Measurements from ENCODE around the gene RPTN.

The RPTN gene

GRCh38 chr1:152112101-152112884, 46.7 kb downstream of the RPTN start:
- Mint-ChIP-seq H3K27ac (no peak overlapping the region), H3K4me3 (no peak overlapping the region), H3K9me3 (peaks cover 7% of the 10 kb centered on the region), H3K27me3 (peaks cover 34% of the 10 kb centered on the region), H3K4me1 (peaks cover 5% of the 10 kb centered on the region), H3K36me3 (peaks cover 3% of the 10 kb centered on the region)
- CTCF ChIA-PET = interaction anchor here (1.0 to 6.4 kb wide), 5 partner anchors 55 to 77 kb away, joined by 3 to 46 read pairs (median 3); no protein-coding TSS in a partner anchor
- peak; percentile 32 for DNase-seq

GRCh38 chr1:152111515-152111968, 47.5 kb downstream of the RPTN start:
- peak; percentile 49 for DNase-seq
- H3K9me3 Mint-ChIP-seq = peaks cover 7% of the 10 kb centered on the region
- peaks cover 26% of the 10 kb centered on the region for H3K27me3 Mint-ChIP-seq
- H3K4me3 Mint-ChIP-seq = no peak overlapping the region
- peaks cover 3% of the 10 kb centered on the region for H3K36me3 Mint-ChIP-seq
- H3K27ac Mint-ChIP-seq = no peak overlapping the region
- peaks cover 5% of the 10 kb centered on the region for H3K4me1 Mint-ChIP-seq
- CTCF ChIA-PET = interaction anchor here (1.0 to 6.4 kb wide), 6 partner anchors 56 to 77 kb away, joined by 3 to 46 read pairs (median 6); no protein-coding TSS in a partner anchor

DNA sequence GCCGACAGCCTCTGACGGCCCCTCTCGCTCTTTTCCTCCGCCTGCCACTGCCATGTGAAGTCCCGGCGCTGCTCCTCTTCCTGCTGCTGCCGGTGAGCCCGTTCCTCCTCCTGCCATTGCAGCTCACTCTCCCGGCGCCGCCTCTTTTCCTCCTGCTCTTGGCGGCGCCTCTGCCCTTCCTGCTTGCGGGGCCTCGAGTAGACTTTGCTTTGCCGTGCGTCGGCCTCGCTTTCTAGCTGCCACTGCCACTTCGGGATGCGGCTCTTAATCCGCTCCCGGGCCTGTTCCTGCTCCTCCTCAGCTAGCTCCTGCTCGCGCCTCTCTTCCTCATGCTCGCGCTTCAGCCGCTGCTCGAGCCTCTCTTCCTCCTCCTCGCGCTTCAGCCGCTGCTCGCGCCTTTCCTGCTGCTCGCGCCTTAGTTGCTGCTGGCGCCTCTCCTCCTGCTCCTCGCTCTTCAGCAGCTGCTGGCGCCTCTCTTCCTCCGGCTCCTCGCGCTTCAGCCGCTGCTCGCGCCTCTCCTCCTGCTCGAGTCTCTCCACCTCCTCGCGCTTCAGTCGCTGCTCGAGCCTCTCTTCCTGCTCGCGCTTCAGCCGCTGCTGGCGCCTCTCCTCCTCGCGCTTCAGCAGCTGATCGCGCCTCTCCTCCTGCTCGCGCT, 48.0 kb downstream of the RPTN start:
- DNase-seq = peak; percentile 52
- CTCF ChIA-PET = interaction anchor here (0.7 to 6.4 kb wide), 5 partner anchors 38 to 78 kb away, joined by 3 to 46 read pairs (median 8); no protein-coding TSS in a partner anchor
- H3K27me3 Mint-ChIP-seq = peaks cover 23% of the 10 kb centered on the region

GRCh38 chr1:152110365-152110859, 48.6 kb downstream of the RPTN start:
- CTCF ChIA-PET = interaction anchor here (0.6 to 6.4 kb wide), 6 partner anchors 39 to 348 kb away, joined by 3 to 46 read pairs (median 6); no protein-coding TSS in a partner anchor
- Mint-ChIP-seq H3K4me3 (no peak overlapping the region), H3K36me3 (peaks cover 3% of the 10 kb centered on the region), H3K27me3 (peaks cover 22% of the 10 kb centered on the region), H3K9me3 (peaks cover 7% of the 10 kb centered on the region), H3K4me1 (peaks cover 5% of the 10 kb centered on the region), H3K27ac (no peak overlapping the region)
- peak; percentile 42 for DNase-seq

More for the DNA sequence above, 48.0 kb downstream of the RPTN start:
- H3K27ac Mint-ChIP-seq = no peak overlapping the region
- peaks cover 7% of the 10 kb centered on the region for H3K9me3 Mint-ChIP-seq
- H3K36me3 Mint-ChIP-seq = peaks cover 3% of the 10 kb centered on the region
- H3K4me1 Mint-ChIP-seq = peaks cover 5% of the 10 kb centered on the region
- no peak overlapping the region for H3K4me3 Mint-ChIP-seq

GRCh38 chr1:152109998-152110294, 49.1 kb downstream of the RPTN start:
- Mint-ChIP-seq H3K4me1 (peaks cover 5% of the 10 kb centered on the region), H3K9me3 (peaks cover 7% of the 10 kb centered on the region), H3K4me3 (no peak overlapping the region), H3K27me3 (peaks cover 22% of the 10 kb centered on the region), H3K36me3 (peaks cover 3% of the 10 kb centered on the region), H3K27ac (no peak overlapping the region)
- CTCF ChIA-PET = interaction anchor here (0.6 to 6.4 kb wide), 5 partner anchors 57 to 348 kb away, joined by 3 to 46 read pairs (median 8); no protein-coding TSS in a partner anchor
- no peak for DNase-seq

DNA sequence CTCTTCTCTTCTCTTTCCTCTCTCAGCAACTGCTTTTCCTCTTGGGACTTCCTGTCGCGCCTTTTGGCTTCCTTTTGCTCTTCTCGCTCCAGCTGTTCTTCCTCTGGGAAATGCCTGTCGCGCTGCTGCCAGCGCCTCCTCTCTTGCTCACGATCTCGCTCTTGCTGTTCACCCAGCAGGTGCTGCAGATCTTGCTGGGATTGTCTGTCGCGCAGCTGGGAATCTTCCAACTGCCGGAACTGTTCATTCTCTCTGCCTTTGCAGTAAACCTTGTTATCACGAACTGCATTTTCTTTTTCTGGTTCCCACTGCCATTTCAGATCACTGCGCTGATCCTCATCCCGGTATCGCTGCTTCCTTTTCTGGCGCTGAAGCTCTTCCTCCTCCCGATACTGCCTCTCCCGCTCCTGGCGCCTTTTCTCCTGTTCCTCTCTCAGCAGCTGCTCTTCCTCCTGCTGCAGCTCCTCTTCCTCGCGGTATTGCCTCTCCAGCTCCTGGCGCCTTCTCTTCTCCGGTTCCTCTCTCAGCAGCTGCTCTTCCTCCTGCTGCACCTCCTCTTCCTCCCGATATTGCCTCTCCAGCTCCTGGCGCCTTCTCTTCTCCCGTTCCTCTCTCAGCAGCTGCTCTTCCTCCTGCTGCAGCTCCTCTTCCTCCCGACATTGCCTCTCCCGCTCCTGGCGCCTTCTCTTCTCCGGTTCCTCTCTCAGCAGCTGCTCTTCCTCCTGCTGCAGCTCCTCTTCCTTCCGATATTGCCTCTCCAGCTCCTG, 49.6 kb downstream of the RPTN start:
- H3K27ac Mint-ChIP-seq = no peak overlapping the region
- H3K27me3 Mint-ChIP-seq = peaks cover 19% of the 10 kb centered on the region
- CTCF ChIA-PET = interaction anchor here (0.6 to 6.4 kb wide), 5 partner anchors 32 to 349 kb away, joined by 3 to 46 read pairs (median 8); no protein-coding TSS in a partner anchor
- peaks cover 5% of the 10 kb centered on the region for H3K4me1 Mint-ChIP-seq
- H3K36me3 Mint-ChIP-seq = peaks cover 3% of the 10 kb centered on the region
- no peak overlapping the region for H3K4me3 Mint-ChIP-seq
- peaks cover 7% of the 10 kb centered on the region for H3K9me3 Mint-ChIP-seq
- DNase-seq = no peak

- Mint-ChIP-seq H3K27ac (no peak overlapping the region), H3K36me3 (peaks cover 3% of the 10 kb centered on the region), H3K4me1 (peaks cover 5% of the 10 kb centered on the region), H3K4me3 (no peak overlapping the region), H3K9me3 (peaks cover 7% of the 10 kb centered on the region), H3K27me3 (peaks cover 14% of the 10 kb centered on the region)
- no peak for DNase-seq
- CTCF ChIA-PET = interaction anchor here (0.6 to 6.4 kb wide), 3 partner anchors 33 to 80 kb away, joined by 3 to 46 read pairs (median 19); no protein-coding TSS in a partner anchor
Observed at GRCh38 chr1:152108882-152109222, 50.2 kb downstream of the RPTN start.

- DNase-seq = no peak
- CTCF ChIA-PET = interaction anchor here (1.3 to 6.4 kb wide), 3 partner anchors 55 to 81 kb away, joined by 3 to 46 read pairs (median 19); no protein-coding TSS in a partner anchor
- H3K36me3 Mint-ChIP-seq = peaks cover 3% of the 10 kb centered on the region
- H3K27ac Mint-ChIP-seq = peak overlapping the region; percentile 70
- peaks cover 7% of the 10 kb centered on the region for H3K9me3 Mint-ChIP-seq
- peaks cover 5% of the 10 kb centered on the region for H3K4me1 Mint-ChIP-seq
- peak overlapping the region; percentile 24 for H3K4me3 Mint-ChIP-seq
- H3K27me3 Mint-ChIP-seq = peaks cover 14% of the 10 kb centered on the region
Observed at GRCh38 chr1:152107984-152108881, 50.8 kb downstream of the RPTN start.

GRCh38 chr1:152107031-152107983, 51.7 kb downstream of the RPTN start:
- H3K27ac Mint-ChIP-seq = peak overlapping the region; percentile 70
- H3K4me1 Mint-ChIP-seq = peaks cover 5% of the 10 kb centered on the region
- peaks cover 4% of the 10 kb centered on the region for H3K9me3 Mint-ChIP-seq
- CTCF ChIA-PET = interaction anchor here (1.3 kb wide), 1 partner anchor 54 kb away, joined by 3 read pairs; no protein-coding TSS in a partner anchor
- H3K36me3 Mint-ChIP-seq = peaks cover 3% of the 10 kb centered on the region
- DNase-seq = no peak
- peaks cover 21% of the 10 kb centered on the region for H3K27me3 Mint-ChIP-seq
- H3K4me3 Mint-ChIP-seq = no peak overlapping the region

DNA sequence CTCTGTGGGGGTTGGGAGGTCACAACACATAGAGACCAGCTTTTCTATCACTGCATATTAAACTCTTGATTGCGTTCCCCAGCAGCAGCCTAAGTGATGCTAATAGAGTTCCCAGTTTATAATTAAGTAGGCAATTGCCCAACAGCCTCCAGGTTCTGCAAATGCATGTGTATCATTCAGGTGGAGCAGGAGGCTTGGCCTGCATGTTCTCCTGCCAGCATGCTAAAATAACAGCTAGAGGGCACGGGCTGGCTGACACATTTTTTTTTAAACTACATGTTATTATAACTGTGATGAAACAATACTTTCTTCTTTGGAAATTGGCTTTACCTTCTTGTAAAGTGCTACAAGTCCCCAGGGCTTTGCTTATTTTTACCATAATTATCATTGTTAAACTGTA, 54.2 kb downstream of the RPTN start:
- H3K27me3 Mint-ChIP-seq = peaks cover 34% of the 10 kb centered on the region
- no peak overlapping the region for H3K4me3 Mint-ChIP-seq
- H3K4me1 Mint-ChIP-seq = peaks cover 5% of the 10 kb centered on the region
- DNase-seq = no peak
- no peak overlapping the region for H3K27ac Mint-ChIP-seq
- H3K36me3 Mint-ChIP-seq = peaks cover 3% of the 10 kb centered on the region
- CTCF ChIA-PET = interaction anchor here (1.0 kb wide), 1 partner anchor 52 kb away, joined by 7 read pairs; no protein-coding TSS in a partner anchor
- H3K9me3 Mint-ChIP-seq = peaks cover 4% of the 10 kb centered on the region

Measured in activated naive CD4-positive, alpha-beta T cell treated with anti-CD3 and anti-CD28 coated beads, Interleukin-2, amount 10 ng/mL, durations not matched to agents 7 days and 5 days (primary cell).